Panc1 (cell line): Measurements from ENCODE around the gene SLC19A1. TPM values are rescaled to one million over a fixed set of nuclear protein-coding genes. Genes with fewer than 3 reads are reported as not detected.

Source experiments
- ATAC-seq: fragments of 200-7000 bp; cut with Tn5 transposase; 2 replicates; pipeline ENCODE4 v1.9.1; 2020; ENCODE audit warnings: mild to moderate bottlenecking, moderate library complexity
- BruUV-seq: library from RNA; stranded (reverse); fragments of 400-500 nt; replicated peaks from 2 replicates; lab custom pipeline; 2021; lab: Mats Ljungman, UMichigan
- CTCF ChIA-PET: fragments of 300-600 bp; sonication (Branson Sonifier 250); formaldehyde crosslinking; loops from one replicate; lab custom pipeline; 2022; ENCODE audit warnings: antibody characterized with exemption; lab: Charles Lee
- POLR2A ChIA-PET: fragments of 300-600 bp; sonication (Branson Sonifier 250); formaldehyde crosslinking; loops from one replicate; lab custom pipeline; 2022; ENCODE audit warnings: antibody characterized with exemption; lab: Charles Lee
- DNase-seq: peaks from one replicate; pipeline ENCODE4 v3.0.0-alpha.2; 2010; ENCODE audit warnings: low read depth, low spot score
- H3K27ac ChIP-seq: 2 replicates; pipeline ENCODE4 v1.5.1; 2011; ENCODE audit warnings: mild to moderate bottlenecking, low read length, inconsistent platforms
- H3K27me3 ChIP-seq: fragments of 200-500 bp; sonication (Bioruptor generic); 2 replicates; pipeline ENCODE4 v1.6.0; 2014; ENCODE audit warnings: low read length, inconsistent platforms; ENCODE audit not compliant: control insufficient read depth, insufficient read depth
- H3K36me3 ChIP-seq: fragments of 200-500 bp; sonication (Bioruptor generic); 2 replicates; pipeline ENCODE4 v1.5.1; 2014; ENCODE audit warnings: inconsistent platforms, mild to moderate bottlenecking, low read length, moderate library complexity; ENCODE audit not compliant: control insufficient read depth, insufficient read depth
- H3K4me1 ChIP-seq: 2 replicates; pipeline ENCODE4 v1.5.1; 2011; ENCODE audit warnings: inconsistent platforms, mild to moderate bottlenecking, low read length, moderate library complexity; ENCODE audit not compliant: control insufficient read depth, insufficient read depth
- H3K4me3 ChIP-seq, 2 experiments: 2 replicates each; pipeline ENCODE4 v1.5.1; 2011 to 2012; ENCODE audit warnings: low read depth in 2 of 2, low read length in 2 of 2, mild to moderate bottlenecking in 2 of 2, inconsistent platforms in 1 of 2, moderate library complexity in 1 of 2
- H3K9me3 ChIP-seq: fragments of 200-500 bp; sonication (Bioruptor generic); 2 replicates; pipeline ENCODE4 v1.5.1; 2014; ENCODE audit warnings: low read depth, mild to moderate bottlenecking, inconsistent platforms, low read length, moderate library complexity; ENCODE audit not compliant: control insufficient read depth, insufficient read depth
- CTCF ChIP-seq: fragments of 450-650 bp; IDR thresholded peaks from 2 replicates; pipeline ENCODE4 v1.5.1; 2017; ENCODE audit warnings: mild to moderate bottlenecking
- POLR2AphosphoS5 ChIP-seq: IDR thresholded peaks from 2 replicates; pipeline ENCODE4 v1.6.1; 2012; ENCODE audit warnings: mild to moderate bottlenecking, low read depth, low read length, moderate library complexity
- SIN3A ChIP-seq: IDR thresholded peaks from 2 replicates; pipeline ENCODE4 v1.6.1; 2012; ENCODE audit warnings: low read depth, mild to moderate bottlenecking, low read length, moderate library complexity, borderline replicate concordance; ENCODE audit not compliant: insufficient read depth
- TCF7L2 ChIP-seq: IDR thresholded peaks from 2 replicates; pipeline ENCODE4 v1.6.1; 2011; ENCODE audit warnings: mild to moderate bottlenecking, low read depth, low read length, inconsistent platforms
- in situ Hi-C: cut with HindIII; loops from 2 replicates; pipeline ENCODE4 v1.10.0; 2016; ENCODE audit warnings: low sequenced_read_pairs, low pct_unique_long_range_greater_than_20kb
- intact Hi-C: fragments of 100-400 bp; cut with micrococcal nuclease; formaldehyde crosslinking; loops from one replicate; pipeline ENCODE4 v1.10.0; 2022; ENCODE audit not compliant: unreplicated experiment
- total RNA-seq: library from RNA; stranded (reverse); gene quantifications from one replicate; pipeline ENCODE4 v1.2.1, GENCODE V29; 2021; ENCODE audit not compliant: unreplicated experiment
- TF ChIP-seq, protein P1 (sequence below), 2 experiments: IDR thresholded peaks; 2 replicates each; pipeline ENCODE4 v1.6.1; 2011 to 2012; ENCODE audit warnings: low read depth in 2 of 2, control low read depth in 1 of 2, low read length in 1 of 2, mild to moderate bottlenecking in 1 of 2, moderate library complexity in 1 of 2; ENCODE audit not compliant: insufficient read depth in 1 of 2

SLC19A1 gene
- total RNA-seq, 1 experiment from 2014 or later: 24.5 TPM

GRCh38 chr21:45451771-45452182 lies 90.5 kb downstream of the SLC19A1 start:
- ChIA-PET POLR2A (no interaction called here), CTCF (no interaction called here)
- intact Hi-C loops (no loop called here), in situ Hi-C loops (no loop called here)
- no peaks in the 10 kb centered on the region for H3K27me3 ChIP-seq
- no peak overlapping the region; the same call in 1 of the 2 replicates for H3K27ac ChIP-seq
- DNase-seq (no peak), ATAC-seq (no peak)
- BruUV-seq: no TSS peak
- no peak overlapping the region for H3K4me3 ChIP-seq
- H3K36me3 ChIP-seq: no peaks in the 10 kb centered on the region; the same call in 1 of the 2 replicates
- no peaks in the 10 kb centered on the region for H3K9me3 ChIP-seq
- TF ChIP-seq TCF7L2 (no peak), SIN3A (no peak), CTCF (no peak), POLR2AphosphoS5 (no peak)
- TF ChIP-seq, protein P1, sequence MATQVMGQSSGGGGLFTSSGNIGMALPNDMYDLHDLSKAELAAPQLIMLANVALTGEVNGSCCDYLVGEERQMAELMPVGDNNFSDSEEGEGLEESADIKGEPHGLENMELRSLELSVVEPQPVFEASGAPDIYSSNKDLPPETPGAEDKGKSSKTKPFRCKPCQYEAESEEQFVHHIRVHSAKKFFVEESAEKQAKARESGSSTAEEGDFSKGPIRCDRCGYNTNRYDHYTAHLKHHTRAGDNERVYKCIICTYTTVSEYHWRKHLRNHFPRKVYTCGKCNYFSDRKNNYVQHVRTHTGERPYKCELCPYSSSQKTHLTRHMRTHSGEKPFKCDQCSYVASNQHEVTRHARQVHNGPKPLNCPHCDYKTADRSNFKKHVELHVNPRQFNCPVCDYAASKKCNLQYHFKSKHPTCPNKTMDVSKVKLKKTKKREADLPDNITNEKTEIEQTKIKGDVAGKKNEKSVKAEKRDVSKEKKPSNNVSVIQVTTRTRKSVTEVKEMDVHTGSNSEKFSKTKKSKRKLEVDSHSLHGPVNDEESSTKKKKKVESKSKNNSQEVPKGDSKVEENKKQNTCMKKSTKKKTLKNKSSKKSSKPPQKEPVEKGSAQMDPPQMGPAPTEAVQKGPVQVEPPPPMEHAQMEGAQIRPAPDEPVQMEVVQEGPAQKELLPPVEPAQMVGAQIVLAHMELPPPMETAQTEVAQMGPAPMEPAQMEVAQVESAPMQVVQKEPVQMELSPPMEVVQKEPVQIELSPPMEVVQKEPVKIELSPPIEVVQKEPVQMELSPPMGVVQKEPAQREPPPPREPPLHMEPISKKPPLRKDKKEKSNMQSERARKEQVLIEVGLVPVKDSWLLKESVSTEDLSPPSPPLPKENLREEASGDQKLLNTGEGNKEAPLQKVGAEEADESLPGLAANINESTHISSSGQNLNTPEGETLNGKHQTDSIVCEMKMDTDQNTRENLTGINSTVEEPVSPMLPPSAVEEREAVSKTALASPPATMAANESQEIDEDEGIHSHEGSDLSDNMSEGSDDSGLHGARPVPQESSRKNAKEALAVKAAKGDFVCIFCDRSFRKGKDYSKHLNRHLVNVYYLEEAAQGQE (IDR thresholded peaks at IDR 0.05; ENCODE audit: insufficient read depth in 1 of 2, low read depth in 2 of 2, low read length in 1 of 2): no peak
- H3K4me1 ChIP-seq: peaks cover 70% of the 10 kb centered on the region

- Histone ChIP-seq H3K27me3 (no peaks in the 10 kb centered on the region), H3K27ac (peak overlapping the region; percentile 57), H3K4me3 (no peak overlapping the region), H3K4me1 (peaks cover 69% of the 10 kb centered on the region), H3K9me3 (no peaks in the 10 kb centered on the region), H3K36me3 (no peaks in the 10 kb centered on the region; the same call in 1 of the 2 replicates)
- TF ChIP-seq POLR2AphosphoS5 (no peak), CTCF (no peak), SIN3A (no peak)
- CTCF ChIA-PET: no interaction called here
- in situ Hi-C loops (no loop called here), intact Hi-C loops (no loop called here)
- POLR2A ChIA-PET: no interaction called here
- DNase-seq (no peak), ATAC-seq (no peak)
- no TSS peak for BruUV-seq
These were observed 91.0 kb downstream of the SLC19A1 start for GRCh38 chr21:45451091-45451740.
